ENCODE results near the gene RAP1GAP2.

GRCh38 chr17:3035968-3036280, 239.7 kb downstream of the RAP1GAP2 start:
- TF ChIP-seq, protein P1, sequence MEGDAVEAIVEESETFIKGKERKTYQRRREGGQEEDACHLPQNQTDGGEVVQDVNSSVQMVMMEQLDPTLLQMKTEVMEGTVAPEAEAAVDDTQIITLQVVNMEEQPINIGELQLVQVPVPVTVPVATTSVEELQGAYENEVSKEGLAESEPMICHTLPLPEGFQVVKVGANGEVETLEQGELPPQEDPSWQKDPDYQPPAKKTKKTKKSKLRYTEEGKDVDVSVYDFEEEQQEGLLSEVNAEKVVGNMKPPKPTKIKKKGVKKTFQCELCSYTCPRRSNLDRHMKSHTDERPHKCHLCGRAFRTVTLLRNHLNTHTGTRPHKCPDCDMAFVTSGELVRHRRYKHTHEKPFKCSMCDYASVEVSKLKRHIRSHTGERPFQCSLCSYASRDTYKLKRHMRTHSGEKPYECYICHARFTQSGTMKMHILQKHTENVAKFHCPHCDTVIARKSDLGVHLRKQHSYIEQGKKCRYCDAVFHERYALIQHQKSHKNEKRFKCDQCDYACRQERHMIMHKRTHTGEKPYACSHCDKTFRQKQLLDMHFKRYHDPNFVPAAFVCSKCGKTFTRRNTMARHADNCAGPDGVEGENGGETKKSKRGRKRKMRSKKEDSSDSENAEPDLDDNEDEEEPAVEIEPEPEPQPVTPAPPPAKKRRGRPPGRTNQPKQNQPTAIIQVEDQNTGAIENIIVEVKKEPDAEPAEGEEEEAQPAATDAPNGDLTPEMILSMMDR (IDR thresholded peaks at IDR 0.05), result no peak
- TF ChIP-seq POLR2A (IDR thresholded peaks at IDR 0.05), result no peak

Data from heart left ventricle (tissue), 13 donors.